Neuronal stem cell (in vitro differentiated cells): ENCODE results near the gene CIITA.

Source experiments
- DNase-seq: peaks from one replicate; pipeline ENCODE4 v3.0.0-alpha.2; 2013; ENCODE audit warnings: low spot score
- H2AFZ ChIP-seq: one replicate; pipeline ENCODE4 v1.6.1; 2013; ENCODE audit warnings: mild to moderate bottlenecking, low read length, inconsistent platforms
- H2AK5ac ChIP-seq: 2 replicates; pipeline ENCODE4 v1.6.1; 2013; ENCODE audit warnings: low read depth, mild to moderate bottlenecking, inconsistent platforms, low read length, moderate library complexity, mixed read lengths
- H2BK120ac ChIP-seq: 2 replicates; pipeline ENCODE4 v1.6.1; 2013; ENCODE audit warnings: low read depth, mild to moderate bottlenecking, inconsistent platforms, low read length, moderate library complexity, mixed read lengths
- H2BK12ac ChIP-seq: one replicate; pipeline ENCODE4 v1.6.1; 2013; ENCODE audit warnings: low read length, inconsistent platforms
- H2BK15ac ChIP-seq: 2 replicates; pipeline ENCODE4 v1.6.1; 2013; ENCODE audit warnings: mild to moderate bottlenecking, low read length, inconsistent platforms, mixed read lengths
- H2BK5ac ChIP-seq: one replicate; pipeline ENCODE4 v1.6.1; 2013; ENCODE audit warnings: inconsistent platforms, mild to moderate bottlenecking, low read length, moderate library complexity
- H3K14ac ChIP-seq: one replicate; pipeline ENCODE4 v1.6.1; 2013; ENCODE audit warnings: low read length, inconsistent platforms
- H3K18ac ChIP-seq: 2 replicates; pipeline ENCODE4 v1.6.1; 2013; ENCODE audit warnings: low read length, inconsistent platforms
- H3K23ac ChIP-seq: 2 replicates; pipeline ENCODE4 v1.6.1; 2013; ENCODE audit warnings: low read depth, mild to moderate bottlenecking, mixed read lengths, low read length, inconsistent platforms; ENCODE audit not compliant: poor library complexity
- H3K27ac ChIP-seq: replicated peaks from 3 replicates; pipeline ENCODE4 v1.5.1; 2013; ENCODE audit warnings: low read length, inconsistent platforms
- H3K27me3 ChIP-seq, 3 experiments: 2 replicates each; pipeline ENCODE4 v1.6.1; 2013; ENCODE audit warnings: low read length in 3 of 3, mild to moderate bottlenecking in 2 of 3, inconsistent platforms in 1 of 3, low read depth in 1 of 3, mixed read lengths in 1 of 3, moderate library complexity in 1 of 3; ENCODE audit not compliant: control insufficient read depth in 3 of 3, insufficient read depth in 3 of 3
- H3K36me3 ChIP-seq, 2 donors: replicated peaks in 1 of 2; 2 replicates each; pipeline ENCODE4 v1.6.1; 2013; ENCODE audit warnings: low read length in 2 of 2; ENCODE audit not compliant: control insufficient read depth in 2 of 2, insufficient read depth in 2 of 2
- H3K4ac ChIP-seq: 2 replicates; pipeline ENCODE4 v1.6.1; 2013; ENCODE audit warnings: inconsistent platforms, mild to moderate bottlenecking, low read length, moderate library complexity
- H3K4me1 ChIP-seq, 2 donors: 1 replicate in 1 of 2; 2 replicates in 1 of 2; pipeline ENCODE4 v1.6.1; 2013; ENCODE audit warnings: low read length in 2 of 2, low read depth in 1 of 2; ENCODE audit not compliant: control insufficient read depth in 2 of 2, insufficient read depth in 1 of 2
- H3K4me2 ChIP-seq: one replicate; pipeline ENCODE4 v1.6.1; 2013; ENCODE audit warnings: mild to moderate bottlenecking, low read length, inconsistent platforms; ENCODE audit not compliant: insufficient read depth, poor library complexity, severe bottlenecking
- H3K4me3 ChIP-seq, 2 donors: 2 replicates each; pipeline ENCODE4 v1.5.1; 2013; ENCODE audit warnings: low read length in 2 of 2, mild to moderate bottlenecking in 2 of 2, inconsistent platforms in 1 of 2, moderate library complexity in 1 of 2
- H3K79me1 ChIP-seq: one replicate; pipeline ENCODE4 v1.6.1; 2013; ENCODE audit warnings: low read depth, mild to moderate bottlenecking, inconsistent platforms, low read length, moderate library complexity
- H3K9ac ChIP-seq: one replicate; pipeline ENCODE4 v1.6.1; 2013; ENCODE audit warnings: mild to moderate bottlenecking, low read depth, low read length, inconsistent platforms; ENCODE audit not compliant: poor library complexity
- H3K9me3 ChIP-seq, 2 donors: replicated peaks in 1 of 2; 2 replicates each; pipeline versions ENCODE3 to v1.6.1; 2013; ENCODE audit warnings: low read length in 2 of 2, mild to moderate bottlenecking in 2 of 2, inconsistent platforms in 1 of 2, low read depth in 1 of 2, mixed read lengths in 1 of 2, moderate library complexity in 1 of 2; ENCODE audit not compliant: control insufficient read depth in 2 of 2, insufficient read depth in 1 of 2
- H4K8ac ChIP-seq: one replicate; pipeline ENCODE4 v1.6.1; 2013; ENCODE audit warnings: low read depth, mild to moderate bottlenecking, inconsistent platforms, low read length, moderate library complexity
- H4K91ac ChIP-seq: one replicate; pipeline ENCODE4 v1.6.1; 2013; ENCODE audit warnings: low read length, low read depth, mild to moderate bottlenecking, inconsistent platforms; ENCODE audit not compliant: poor library complexity
- WGBS, 2 donors: extraction: QIAGEN DNeasy Blood & Tissue Kit; methylation state at CpG; one replicate each; pipeline ENCODE4 v1.1.7; 2013; ENCODE audit warnings: missing lambda C conversion rate in 2 of 2, mixed read lengths in 1 of 2; ENCODE audit not compliant: insufficient read length in 2 of 2, insufficient replicate concordance in 1 of 2; ENCODE audit errors: extremely low coverage in 2 of 2; 5-methylcytosine and 5-hydroxymethylcytosine counted together

CIITA gene

DNA sequence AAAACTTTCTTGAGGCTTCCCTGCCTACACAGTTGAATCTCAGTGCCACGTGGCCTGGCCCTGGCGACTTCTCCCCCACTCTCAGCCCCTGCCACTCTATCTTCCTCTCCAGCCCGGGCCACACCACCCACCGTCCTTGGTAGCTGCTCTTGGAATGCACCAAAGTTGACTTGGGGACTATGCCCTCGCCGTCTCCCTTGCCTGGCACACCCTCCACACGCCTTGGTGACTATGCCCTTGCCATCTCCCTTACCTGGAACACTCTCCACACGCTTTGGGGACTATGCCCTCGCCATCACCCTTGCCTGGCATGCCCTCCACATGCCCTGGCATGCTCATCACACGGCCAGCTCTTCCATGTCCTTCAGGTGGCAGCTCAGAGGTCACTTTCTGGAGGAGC is 42.9 kb upstream of the CIITA start:
- peak overlapping the region in 1 of 2 donors; percentile 36 for H3K4me3 ChIP-seq
- H3K27me3 ChIP-seq, result peaks cover 0 to 20% (median 0%) of the 10 kb centered on the region in 3 experiments

GRCh38 chr16:10834766-10835165 is 42.2 kb upstream of the CIITA start:
- no peak overlapping the region for H4K8ac ChIP-seq
- no peaks in the 10 kb centered on the region for H3K79me1 ChIP-seq
- no peak overlapping the region for H3K4ac ChIP-seq
- WGBS, 2 donors, result no CpG with 5 or more reads among the region's 1 CpG
- H3K14ac ChIP-seq, result no peak overlapping the region
- H3K9ac ChIP-seq, result no peak overlapping the region
- no peak overlapping the region for H3K4me2 ChIP-seq
- no peak overlapping the region for H2AK5ac ChIP-seq
- H3K4me3 ChIP-seq, result no peak overlapping the region
- no peaks in the 10 kb centered on the region for H3K36me3 ChIP-seq
- no peak overlapping the region for H4K91ac ChIP-seq
- no peak overlapping the region for H3K27ac ChIP-seq
- DNase-seq, result no peak
- no peak overlapping the region for H2AFZ ChIP-seq
- no peaks in the 10 kb centered on the region for H3K9me3 ChIP-seq
- H3K4me1 ChIP-seq, result peaks cover 0 to 2% of the 10 kb centered on the region in 2 donors
- H2BK12ac ChIP-seq, result no peak overlapping the region
- no peak overlapping the region for H3K23ac ChIP-seq
- peaks cover 0 to 18% (median 0%) of the 10 kb centered on the region in 3 experiments for H3K27me3 ChIP-seq
- H3K18ac ChIP-seq, result no peak overlapping the region
- H2BK5ac ChIP-seq, result no peak overlapping the region
- H2BK15ac ChIP-seq, result no peak overlapping the region
- no peak overlapping the region for H2BK120ac ChIP-seq

More for the DNA sequence above, 42.9 kb upstream of the CIITA start:
- Histone ChIP-seq H3K36me3 (no peaks in the 10 kb centered on the region), H3K9me3 (no peaks in the 10 kb centered on the region), H3K27ac (no peak overlapping the region), H2AK5ac (no peak overlapping the region), H3K9ac (no peak overlapping the region), H2BK12ac (no peak overlapping the region), H3K4ac (no peak overlapping the region), H3K79me1 (no peaks in the 10 kb centered on the region), H2AFZ (no peak overlapping the region), H2BK120ac (no peak overlapping the region), H4K8ac (no peak overlapping the region), H3K4me2 (no peak overlapping the region), H3K4me1 (peaks cover 0 to 2% of the 10 kb centered on the region in 2 donors), H2BK5ac (no peak overlapping the region), H4K91ac (no peak overlapping the region), H3K23ac (no peak overlapping the region), H3K18ac (peak overlapping the region; percentile 72), H3K14ac (no peak overlapping the region), H2BK15ac (no peak overlapping the region)
- WGBS, 2 donors, result no CpG with 5 or more reads among the region's 10 CpGs
- no peak for DNase-seq

DNA sequence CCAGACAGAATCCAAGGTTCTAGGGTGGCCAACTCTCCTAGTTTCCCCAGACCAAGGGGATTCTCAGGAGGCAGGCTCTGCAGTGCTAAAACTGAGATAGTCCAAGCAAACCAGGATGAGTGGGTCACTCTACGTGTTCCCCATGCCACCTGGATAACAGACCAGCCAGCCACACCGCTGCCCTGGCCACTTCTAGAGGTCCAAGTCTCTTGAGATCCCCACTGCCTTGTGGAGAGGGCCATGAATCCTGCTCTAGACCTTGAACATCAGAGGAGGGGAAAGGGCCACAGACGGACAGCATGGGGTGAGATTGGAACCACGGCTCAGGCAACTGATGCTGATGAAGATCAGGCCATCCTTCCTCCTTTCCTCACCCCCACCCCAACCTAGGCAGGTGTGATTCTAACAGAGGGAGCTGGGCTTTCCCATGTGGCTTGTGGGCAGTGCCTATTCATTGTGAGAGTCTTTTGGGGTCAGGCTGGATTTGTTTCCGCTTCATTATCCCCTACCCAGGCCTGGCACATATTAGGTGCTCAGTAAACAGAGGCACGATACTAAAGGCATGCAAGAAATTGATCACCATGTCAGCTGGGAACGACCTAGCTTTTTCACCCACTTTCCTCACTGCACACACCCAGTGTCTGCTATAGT is 41.6 kb upstream of the CIITA start:
- H3K4ac ChIP-seq, result peak overlapping the region; percentile 14
- H4K8ac ChIP-seq, result peak overlapping the region; percentile 4
- H3K79me1 ChIP-seq, result no peaks in the 10 kb centered on the region
- H2BK15ac ChIP-seq, result no peak overlapping the region
- no peak overlapping the region for H2AFZ ChIP-seq
- no peaks in the 10 kb centered on the region for H3K36me3 ChIP-seq
- H2BK12ac ChIP-seq, result no peak overlapping the region
- WGBS, 2 donors, result no CpG with 5 or more reads among the region's 7 CpGs
- no peak for DNase-seq
- no peak overlapping the region for H3K14ac ChIP-seq
- peak overlapping the region; percentile 41 for H3K18ac ChIP-seq
- no peak overlapping the region for H2BK5ac ChIP-seq
- H3K9ac ChIP-seq, result no peak overlapping the region
- H3K23ac ChIP-seq, result no peak overlapping the region
- no peak overlapping the region for H3K4me3 ChIP-seq
- H4K91ac ChIP-seq, result peak overlapping the region; percentile 66
- H3K9me3 ChIP-seq, result no peaks in the 10 kb centered on the region
- H3K4me1 ChIP-seq, result peaks cover 0 to 2% of the 10 kb centered on the region in 2 donors
- no peak overlapping the region for H3K4me2 ChIP-seq
- H2AK5ac ChIP-seq, result peak overlapping the region; percentile 25
- peaks cover 0 to 23% (median 0%) of the 10 kb centered on the region in 3 experiments for H3K27me3 ChIP-seq
- H3K27ac ChIP-seq, result no peak overlapping the region
- H2BK120ac ChIP-seq, result no peak overlapping the region

GRCh38 chr16:10836174-10836853 is 40.7 kb upstream of the CIITA start:
- H2AFZ ChIP-seq, result no peak overlapping the region
- H3K4me3 ChIP-seq, result no peak overlapping the region
- H3K9me3 ChIP-seq, result no peaks in the 10 kb centered on the region

More at GRCh38 chr16:10836174-10836853, 40.7 kb upstream of the CIITA start:
- Histone ChIP-seq H3K4me1 (peaks cover 0 to 2% of the 10 kb centered on the region in 2 donors), H2AK5ac (no peak overlapping the region), H3K9ac (no peak overlapping the region), H3K4me2 (no peak overlapping the region), H3K36me3 (no peaks in the 10 kb centered on the region), H2BK15ac (no peak overlapping the region), H3K27me3 (peaks cover 0 to 31% (median 0%) of the 10 kb centered on the region in 3 experiments), H3K14ac (no peak overlapping the region), H3K79me1 (no peaks in the 10 kb centered on the region), H3K4ac (no peak overlapping the region), H3K18ac (no peak overlapping the region), H2BK5ac (no peak overlapping the region), H4K91ac (no peak overlapping the region), H4K8ac (no peak overlapping the region), H2BK120ac (no peak overlapping the region), H3K23ac (no peak overlapping the region), H2BK12ac (no peak overlapping the region), H3K27ac (no peak overlapping the region)
- no peak for DNase-seq
- WGBS, 2 donors, result no CpG with 5 or more reads among the region's 1 CpG
